Activated naive CD8-positive, alpha-beta T cell treated with anti-CD3 and anti-CD28 coated beads, Interleukin-2, amount 50 U/mL, for 16 hours (primary cell): ENCODE data around the gene TTLL4.
A peak's percentile ranks its signal among the peaks of the same experiment; 100 is the strongest.
"Not testable (repeated sequence)": the region's sequence is repeated elsewhere in the genome, so short reads cannot be mapped to it uniquely, and the experiment has no call there.

Experiments
- DNase-seq: peaks from one replicate; pipeline ENCODE4 v3.0.0-alpha.2; 2020; ENCODE audit warnings: low read depth, low spot score

Gene TTLL4, protein sequence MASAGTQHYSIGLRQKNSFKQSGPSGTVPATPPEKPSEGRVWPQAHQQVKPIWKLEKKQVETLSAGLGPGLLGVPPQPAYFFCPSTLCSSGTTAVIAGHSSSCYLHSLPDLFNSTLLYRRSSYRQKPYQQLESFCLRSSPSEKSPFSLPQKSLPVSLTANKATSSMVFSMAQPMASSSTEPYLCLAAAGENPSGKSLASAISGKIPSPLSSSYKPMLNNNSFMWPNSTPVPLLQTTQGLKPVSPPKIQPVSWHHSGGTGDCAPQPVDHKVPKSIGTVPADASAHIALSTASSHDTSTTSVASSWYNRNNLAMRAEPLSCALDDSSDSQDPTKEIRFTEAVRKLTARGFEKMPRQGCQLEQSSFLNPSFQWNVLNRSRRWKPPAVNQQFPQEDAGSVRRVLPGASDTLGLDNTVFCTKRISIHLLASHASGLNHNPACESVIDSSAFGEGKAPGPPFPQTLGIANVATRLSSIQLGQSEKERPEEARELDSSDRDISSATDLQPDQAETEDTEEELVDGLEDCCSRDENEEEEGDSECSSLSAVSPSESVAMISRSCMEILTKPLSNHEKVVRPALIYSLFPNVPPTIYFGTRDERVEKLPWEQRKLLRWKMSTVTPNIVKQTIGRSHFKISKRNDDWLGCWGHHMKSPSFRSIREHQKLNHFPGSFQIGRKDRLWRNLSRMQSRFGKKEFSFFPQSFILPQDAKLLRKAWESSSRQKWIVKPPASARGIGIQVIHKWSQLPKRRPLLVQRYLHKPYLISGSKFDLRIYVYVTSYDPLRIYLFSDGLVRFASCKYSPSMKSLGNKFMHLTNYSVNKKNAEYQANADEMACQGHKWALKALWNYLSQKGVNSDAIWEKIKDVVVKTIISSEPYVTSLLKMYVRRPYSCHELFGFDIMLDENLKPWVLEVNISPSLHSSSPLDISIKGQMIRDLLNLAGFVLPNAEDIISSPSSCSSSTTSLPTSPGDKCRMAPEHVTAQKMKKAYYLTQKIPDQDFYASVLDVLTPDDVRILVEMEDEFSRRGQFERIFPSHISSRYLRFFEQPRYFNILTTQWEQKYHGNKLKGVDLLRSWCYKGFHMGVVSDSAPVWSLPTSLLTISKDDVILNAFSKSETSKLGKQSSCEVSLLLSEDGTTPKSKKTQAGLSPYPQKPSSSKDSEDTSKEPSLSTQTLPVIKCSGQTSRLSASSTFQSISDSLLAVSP

DNA sequence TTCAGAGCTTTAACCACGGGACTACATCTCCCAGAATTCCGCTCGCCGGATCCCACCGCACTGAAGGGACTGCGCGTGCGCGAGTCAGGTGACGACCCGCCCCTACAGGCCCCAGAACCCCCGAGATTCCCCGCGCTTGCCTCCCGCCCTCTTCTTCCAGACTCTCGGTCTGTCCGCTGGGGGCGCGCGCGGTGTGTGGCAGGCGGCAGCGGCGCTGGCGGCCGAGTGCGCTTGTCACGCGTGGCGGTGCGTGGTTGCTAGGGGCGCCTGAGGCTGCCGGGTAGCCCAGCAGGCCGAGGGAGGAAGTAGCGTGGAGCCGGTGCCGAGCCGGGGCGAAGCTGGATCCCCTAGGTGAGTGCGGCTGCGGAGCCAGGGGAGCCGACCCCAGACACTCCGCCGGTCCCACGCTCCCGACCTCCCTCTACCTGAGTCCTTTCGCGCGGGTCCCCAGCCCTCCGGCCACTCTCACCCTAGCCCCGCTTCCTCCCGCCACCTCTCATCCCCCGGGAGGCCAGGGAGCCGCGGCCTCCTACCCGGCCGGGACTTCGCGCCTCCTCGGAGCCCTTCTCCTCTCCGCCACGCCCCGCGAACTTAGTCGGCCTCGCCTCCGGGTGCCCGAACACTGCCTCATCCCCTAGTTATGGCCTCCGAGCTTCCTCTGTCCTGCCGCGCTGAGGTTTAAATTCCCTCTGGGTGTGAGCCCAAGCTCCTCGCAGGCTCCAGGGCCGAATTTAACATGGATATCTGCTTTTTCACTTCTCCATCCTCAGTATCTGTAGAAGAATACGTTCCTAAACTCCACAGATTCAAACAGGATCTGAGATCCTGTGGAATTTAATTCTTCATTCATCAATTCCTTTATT, at the start of gene TTLL4:
TTLL4 (plus strand) TSS at position 149 of the 863 bp plus-strand sequence. CDS start 26,842 bp downstream, outside the sequence.
- peak; percentile 92 for DNase-seq

DNA sequence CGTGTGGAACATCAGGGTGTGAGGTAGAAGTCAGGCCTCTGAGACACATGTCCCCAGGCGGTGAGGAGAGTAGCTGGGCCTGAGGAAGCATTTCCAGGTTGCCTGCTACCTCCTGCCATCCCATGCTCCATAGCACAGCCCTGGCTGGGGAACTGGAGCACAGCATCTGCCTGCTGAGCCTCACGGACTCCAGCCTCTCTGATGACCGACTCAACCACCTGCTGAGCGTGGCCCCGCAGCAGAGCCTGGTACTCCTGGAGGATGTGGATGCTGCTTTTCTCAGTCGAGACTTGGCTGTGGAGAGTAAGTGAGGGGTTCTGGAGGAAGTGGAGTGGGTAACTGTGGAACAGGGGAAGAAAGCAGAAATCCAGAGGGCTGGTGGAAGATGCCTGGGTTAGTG, 48.3 kb upstream of the TTLL4 start:
- DNase-seq = no peak

DNA sequence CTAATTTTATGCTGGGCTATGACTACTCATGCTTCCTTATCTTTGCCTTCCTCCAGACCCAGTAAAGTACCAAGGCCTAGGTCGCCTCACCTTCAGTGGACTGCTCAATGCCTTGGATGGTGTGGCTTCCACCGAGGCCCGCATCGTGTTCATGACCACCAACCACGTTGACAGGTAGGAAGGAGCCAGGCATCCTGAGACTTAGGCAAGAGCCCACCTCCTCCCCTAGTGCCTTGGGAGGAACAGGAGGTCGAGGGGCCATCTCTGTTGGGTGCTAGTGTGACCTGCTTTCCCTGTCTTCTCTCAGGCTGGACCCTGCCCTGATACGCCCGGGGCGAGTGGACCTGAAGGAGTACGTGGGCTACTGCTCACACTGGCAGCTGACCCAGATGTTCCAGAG, 47.8 kb upstream of the TTLL4 start:
- DNase-seq = no peak

DNA sequence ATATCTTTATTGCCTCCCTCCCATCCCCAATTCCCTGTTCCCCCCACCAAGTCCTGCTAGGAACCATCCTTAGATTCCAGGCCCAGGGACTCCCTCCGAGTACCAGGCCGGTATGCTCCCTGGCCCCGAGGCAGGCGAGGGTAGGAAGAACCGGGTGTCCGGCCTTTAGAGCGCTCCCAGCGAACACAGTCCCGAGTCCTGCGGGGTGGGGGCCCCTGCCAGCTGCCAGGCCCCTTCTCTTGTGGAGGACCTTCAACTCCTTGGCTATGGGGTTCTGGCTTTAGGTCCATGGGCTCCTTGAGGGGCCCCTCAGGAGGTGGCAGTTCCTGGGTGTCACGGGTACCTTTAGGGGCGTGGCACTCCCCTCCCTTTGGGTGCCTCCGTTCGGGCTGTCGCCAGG, 46.7 kb upstream of the TTLL4 start:
- no peak for DNase-seq

DNA sequence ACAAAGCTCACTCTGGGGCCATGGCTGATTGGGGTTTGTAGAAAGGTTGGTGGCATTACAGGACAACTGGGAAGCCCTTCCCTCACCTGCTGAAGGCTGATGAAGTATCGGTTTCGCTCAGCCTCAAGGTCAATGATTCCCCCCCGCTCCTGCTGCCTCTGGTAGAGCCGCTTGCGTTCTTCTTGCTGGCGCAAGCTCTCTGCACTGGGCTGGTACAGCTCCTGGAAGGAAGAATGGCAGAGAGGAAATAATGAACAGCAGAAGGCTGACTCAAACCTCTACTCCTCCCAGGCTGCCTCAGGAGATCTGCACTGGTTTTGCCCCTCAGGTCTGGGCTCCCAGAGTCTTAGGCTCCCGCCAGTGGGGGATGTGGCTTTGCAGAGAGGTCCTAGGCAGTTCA, 46.0 kb upstream of the TTLL4 start:
- no peak for DNase-seq

DNA sequence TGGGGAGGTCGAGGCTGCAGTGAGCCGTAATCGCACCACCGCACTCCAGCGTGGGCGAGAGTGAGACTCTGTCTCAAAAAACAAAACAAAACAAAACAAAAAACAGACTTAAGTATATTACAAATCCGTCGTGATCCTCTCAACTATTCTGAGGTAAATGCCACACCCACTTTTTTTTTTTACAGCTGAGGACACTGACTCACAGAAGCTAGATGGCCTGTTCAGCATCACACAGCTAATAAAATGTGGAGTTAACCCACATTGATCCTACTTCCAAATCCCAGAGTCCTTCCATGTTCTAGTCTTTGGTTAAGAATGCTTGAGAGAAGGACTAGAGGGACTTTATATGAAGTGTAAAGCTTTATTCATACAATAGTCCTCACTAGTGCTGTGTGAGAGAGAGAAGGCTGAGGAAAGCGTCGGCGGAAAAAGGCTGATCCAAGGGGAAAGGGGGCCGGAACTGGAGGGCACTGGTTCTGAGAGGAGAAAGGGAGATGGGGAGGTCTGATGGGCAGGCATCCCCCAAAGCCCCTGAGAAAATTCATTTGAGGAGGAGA, 39.5 kb upstream of the TTLL4 start:
- no peak for DNase-seq

DNA sequence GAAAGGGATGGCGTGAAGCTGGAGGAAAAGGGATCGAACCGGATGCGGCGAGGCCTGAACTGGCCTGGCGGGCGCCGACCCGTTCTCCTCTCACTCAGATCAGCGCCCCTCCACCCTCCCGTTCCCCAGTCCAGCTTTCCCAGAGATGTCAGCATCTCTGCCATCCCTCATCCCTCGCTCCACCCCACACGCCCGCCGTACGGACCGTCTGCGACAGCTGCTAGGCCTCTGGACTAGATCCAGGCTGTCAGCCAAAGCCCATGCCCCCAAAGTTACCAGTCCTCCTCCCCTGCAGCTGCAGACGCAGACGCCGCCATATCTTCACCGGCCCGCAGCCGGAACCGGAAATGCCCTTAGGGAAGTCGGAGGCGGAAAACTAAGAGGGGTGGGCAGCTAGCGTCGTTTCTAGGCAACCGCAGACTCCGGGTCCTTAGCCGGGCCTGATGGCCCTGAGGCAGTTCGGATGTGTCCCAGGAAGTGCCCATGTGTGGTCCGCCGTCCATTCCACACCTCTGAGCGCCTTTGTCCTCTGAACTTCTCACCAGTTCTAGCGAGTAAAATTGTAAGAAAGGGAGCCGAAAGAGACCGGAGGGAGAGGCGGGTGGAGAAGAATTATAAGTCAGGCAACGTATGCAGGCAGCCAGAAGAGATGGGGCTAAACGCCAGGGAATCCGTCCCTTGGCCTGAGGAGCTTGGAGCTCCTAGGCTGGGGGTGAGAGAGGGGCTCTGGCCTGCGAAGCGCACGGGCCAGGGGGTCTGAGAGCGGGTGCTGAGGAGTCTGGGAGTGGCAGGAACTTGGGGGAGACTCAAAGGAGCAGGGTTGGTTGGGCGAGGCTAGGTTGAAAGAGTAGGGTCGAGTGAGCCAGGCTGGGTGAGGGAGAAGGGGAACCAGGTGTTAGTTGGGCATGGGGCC, 38.7 kb upstream of the TTLL4 start, which contains the start of the genes RNF25 and STK36:
RNF25 (minus strand) TSS at position 349 of the 913 bp plus-strand sequence; CDS start at position 317, 32 bp downstream.
STK36 (plus strand) TSS at position 433 of the 913 bp plus-strand sequence. CDS start 744 bp downstream, outside the sequence.
- peak; percentile 54 for DNase-seq

DNA sequence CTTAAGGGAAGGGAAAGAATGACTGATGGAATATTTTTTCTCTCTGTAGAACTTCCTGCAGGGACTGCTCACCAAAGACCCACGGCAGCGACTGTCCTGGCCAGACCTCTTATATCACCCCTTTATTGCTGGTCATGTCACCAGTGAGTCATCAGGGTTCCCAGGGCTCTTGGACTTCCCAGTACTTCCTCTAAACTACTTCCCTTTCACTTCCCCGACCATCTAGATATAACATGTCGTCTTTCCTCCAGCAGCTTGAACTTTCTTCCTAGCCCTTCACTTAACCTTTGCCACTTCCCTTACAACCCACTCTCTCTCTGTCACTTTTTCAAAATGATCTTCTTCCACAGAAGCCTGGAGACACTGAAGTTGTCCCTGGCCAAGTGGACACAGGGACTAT, 31.5 kb upstream of the TTLL4 start:
- DNase-seq = no peak

DNA sequence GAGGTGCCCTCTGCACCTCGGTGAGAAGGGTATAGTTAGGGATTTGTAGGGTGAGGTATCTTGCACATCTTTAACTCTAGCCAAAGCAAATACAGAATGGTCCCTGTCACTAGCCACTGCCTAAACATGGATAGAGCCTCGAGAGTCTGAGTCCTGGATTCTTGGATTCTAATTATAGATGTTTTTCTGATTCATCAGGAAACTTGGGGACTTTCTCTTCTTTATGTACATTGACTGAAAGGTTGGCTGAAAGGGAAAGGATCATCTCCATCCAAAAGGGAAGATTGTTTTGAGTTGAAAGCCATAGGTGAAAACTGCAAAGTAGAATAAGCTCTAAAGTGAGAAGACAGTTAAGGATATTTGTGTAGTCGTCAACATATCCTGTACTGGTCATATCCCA, 30.6 kb upstream of the TTLL4 start:
- no peak for DNase-seq

DNA sequence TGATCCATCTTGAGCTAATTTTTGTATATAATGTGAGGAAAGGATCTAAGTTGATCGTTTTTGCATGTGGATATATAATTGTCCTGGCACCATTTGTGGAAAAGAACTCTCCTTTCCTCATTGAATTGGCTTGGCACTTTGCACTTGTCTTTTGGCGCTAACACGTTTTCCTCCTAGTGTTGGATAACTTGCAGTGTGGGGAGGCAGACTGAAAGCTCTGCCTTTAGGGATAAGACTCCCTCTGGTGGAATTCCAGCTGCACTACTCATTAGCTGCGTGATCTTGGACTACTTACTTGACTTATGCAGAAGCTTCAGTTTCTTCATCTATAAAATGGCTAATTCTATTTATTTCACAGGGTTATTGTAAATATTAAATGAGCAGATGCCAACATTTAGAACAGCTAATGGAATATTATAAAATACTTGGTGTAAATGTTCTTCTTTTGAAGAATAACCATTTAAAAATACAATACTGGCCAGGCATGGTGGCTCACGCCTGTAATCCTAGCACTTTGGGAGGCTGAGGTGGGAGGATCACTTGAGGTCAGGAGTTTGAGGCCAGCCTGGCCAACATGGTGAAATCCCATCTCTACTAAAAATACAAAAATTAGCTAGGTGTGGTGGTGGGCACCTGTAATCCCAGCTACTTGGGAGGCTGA, 23.1 kb upstream of the TTLL4 start:
- DNase-seq = not testable (repeated sequence)

DNA sequence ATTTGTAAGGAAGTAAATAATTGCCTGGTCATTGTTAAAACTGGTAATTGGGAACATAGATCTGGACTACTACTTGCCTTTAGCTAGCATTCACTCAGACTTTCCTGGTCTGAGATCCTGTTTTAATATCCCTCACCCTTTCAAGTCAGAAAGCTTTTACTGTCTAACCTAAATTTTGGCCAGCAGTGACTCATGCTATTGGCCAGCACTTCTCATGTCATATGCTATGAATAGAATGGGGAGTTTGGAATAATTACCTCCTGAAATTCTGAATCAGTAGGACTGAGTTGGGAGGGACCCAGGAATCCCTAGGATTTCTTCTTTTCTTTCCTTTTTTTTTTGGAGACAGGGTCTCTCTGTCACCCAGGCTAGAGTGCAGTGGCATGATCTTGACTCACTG, 19.4 kb upstream of the TTLL4 start:
- DNase-seq = no peak

DNA sequence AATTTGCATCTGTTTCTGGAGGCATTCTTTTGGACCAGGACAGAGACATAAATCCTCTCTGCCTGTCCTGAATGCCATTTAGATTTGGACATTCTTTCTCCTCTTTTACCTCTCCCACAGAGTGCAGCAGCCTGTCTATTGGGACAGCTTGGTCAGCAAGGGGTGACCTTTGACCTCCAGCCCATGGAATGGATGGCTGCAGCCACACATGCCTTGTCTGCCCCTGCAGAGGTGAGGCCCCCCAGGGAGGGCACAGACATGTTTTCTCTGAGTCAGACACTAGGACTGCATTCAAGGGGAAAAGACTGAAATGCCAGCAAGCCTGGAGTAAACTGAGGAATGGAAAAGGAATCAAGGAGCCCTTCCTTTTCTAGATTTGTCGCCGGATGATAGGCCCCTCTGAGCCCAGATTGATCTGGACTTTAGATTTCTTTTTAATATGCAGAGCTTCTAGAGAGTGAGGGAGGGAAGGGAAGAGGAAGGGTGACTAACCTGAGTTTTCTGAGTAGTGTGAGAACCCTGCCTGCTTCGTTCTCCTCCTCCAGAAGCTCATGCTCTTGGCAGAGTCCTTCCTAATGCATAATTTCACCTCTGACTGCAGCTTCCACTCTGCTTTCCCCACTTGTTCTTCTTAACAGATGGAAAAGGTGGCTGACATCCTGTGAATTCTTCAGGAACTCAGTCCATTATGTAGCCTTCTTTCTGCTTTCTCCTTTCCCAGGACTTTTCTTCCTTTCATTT, 16.1 kb upstream of the TTLL4 start:
- DNase-seq = no peak

DNA sequence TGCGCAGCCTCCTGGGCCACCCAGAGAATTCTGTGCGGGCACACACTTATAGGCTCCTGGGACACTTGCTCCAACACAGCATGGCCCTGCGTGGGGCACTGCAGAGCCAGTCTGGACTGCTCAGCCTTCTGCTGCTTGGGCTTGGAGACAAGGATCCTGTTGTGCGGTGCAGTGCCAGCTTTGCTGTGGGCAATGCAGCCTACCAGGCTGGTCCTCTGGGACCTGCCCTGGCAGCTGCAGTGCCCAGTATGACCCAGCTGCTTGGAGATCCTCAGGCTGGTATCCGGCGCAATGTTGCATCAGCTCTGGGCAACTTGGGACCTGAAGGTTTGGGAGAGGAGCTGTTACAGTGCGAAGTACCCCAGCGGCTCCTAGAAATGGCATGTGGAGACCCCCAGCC, 11.8 kb upstream of the TTLL4 start:
- DNase-seq = no peak

DNA sequence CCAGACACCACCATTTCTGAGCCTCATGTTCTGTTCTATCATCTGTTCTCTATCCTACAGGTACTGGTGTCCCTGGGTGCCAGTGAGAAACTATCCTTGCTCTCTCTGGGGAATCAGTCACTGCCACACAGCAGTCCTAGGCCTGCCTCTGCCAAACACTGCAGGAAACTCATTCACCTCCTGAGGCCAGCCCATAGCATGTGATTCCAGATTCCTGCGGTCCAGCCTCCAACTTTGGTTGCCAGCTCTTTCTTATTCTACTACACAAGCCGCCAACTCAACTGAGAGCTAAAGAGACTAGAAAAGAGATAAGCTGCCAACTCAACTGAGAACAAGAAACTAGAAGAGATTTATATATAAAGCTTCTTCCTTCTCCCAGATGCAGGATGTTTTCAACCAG, 8.8 kb upstream of the TTLL4 start:
- DNase-seq = no peak

DNA sequence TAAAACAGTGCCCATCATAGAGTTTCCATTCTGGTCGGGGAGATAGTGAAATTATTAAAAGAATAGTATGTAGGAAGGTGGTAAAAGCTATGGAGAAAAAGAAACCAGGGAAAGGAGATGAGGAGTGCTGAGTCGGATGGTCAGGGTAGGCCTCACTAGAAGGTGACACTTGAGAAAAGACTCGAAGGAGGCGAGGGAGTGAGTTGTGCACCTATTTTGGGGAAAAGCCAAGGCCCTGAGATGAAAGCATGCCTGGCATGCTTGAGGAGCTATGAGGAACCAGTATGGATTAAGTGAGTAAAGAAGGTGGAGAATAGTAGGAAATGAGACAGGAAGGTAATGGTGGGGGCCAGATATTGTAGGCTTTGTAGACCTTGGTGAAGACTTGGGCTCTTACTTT, 7.3 kb upstream of the TTLL4 start:
- DNase-seq = no peak

DNA sequence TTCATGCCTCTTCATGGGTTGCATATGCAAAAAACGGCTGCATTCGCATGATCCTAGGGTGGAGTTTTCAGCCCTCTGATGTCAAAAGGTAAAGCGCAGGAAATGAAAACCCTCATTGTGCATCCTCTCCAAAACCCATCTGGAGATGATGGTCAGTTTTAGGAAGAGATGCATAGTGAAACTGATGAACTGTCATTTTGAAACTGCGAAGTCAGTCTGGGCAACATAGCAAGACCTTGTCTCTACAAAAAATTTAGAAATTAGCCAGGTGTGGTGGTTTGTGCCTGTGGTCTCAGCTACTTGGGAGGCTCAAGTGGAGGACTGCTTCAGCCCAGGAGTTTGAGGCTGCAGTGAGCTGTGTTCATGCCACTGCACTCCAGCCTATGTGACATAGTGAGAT, 2.5 kb upstream of the TTLL4 start:
- DNase-seq = no peak

DNA sequence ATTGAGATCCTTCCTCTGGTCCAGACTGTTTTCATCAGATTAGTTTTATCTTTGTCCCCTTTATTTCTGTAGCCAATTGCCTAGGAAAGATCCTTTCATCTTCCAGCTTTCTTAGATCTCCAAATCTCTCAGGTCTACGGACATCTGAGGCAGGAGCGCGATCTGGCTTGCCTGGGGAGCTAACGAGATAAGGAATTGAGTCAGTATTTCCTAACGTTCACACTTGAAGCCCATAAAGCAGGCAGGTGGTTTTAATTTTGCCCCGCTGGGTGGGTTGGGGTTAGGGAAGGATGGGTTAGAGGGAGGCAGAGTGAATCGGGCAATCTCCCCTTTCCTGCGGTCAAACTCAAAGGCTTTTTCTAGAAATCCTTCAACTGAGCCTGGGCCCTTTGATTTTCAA, 727 bp upstream of the TTLL4 start:
- DNase-seq = no peak

DNA sequence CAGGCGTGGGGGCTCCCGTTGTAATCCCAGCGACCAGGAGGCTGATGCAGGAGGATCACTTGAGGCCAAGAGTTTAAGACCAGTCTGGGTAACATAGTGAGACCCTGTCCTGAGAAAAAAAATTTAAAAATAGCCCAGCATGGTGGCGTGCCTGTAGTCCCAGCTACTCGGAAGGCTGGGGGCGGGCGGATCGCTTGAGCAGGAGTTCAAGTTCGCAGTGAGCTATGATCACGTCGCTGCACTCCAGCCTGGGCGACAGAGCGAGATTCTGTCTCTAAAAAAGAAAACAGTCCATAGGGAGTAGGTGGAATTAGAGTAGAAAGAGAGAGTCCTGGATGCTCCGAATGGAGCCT, 325 bp upstream of the TTLL4 start:
- no peak for DNase-seq
